ENCODE data around the gene KRT13. TPM values are rescaled to one million over a fixed set of nuclear protein-coding genes. Genes with fewer than 3 reads are reported as not detected.
A peak's percentile ranks its signal among the peaks of the same experiment; 100 is the strongest.

The KRT13 gene
- total RNA-seq, 2 experiments from 2014 or later = not detected

GRCh38 chr17:41500131-41500911 lies 5.1 kb downstream of the KRT13 start:
- Mint-ChIP-seq H3K4me3 (no peak overlapping the region), H3K4me1 (ENCODE audit: low read depth) (peaks cover 11% of the 10 kb centered on the region), H3K36me3 (ENCODE audit: low read depth) (no peaks in the 10 kb centered on the region), H3K27me3 (ENCODE audit: low read depth) (no peaks in the 10 kb centered on the region), H3K27ac (no peak overlapping the region), H3K9me3 (ENCODE audit: insufficient read depth) (no peaks in the 10 kb centered on the region)
- POLR2A ChIA-PET = no interaction called here
- no peak for DNase-seq
- no peak for ATAC-seq
- CTCF ChIA-PET = interaction anchor here (1.0 kb wide), 1 partner anchor 12 kb away, joined by 3 read pairs; no protein-coding TSS in a partner anchor

- DNase-seq (no peak), ATAC-seq (no peak)
- H3K4me1 Mint-ChIP-seq (ENCODE audit: low read depth) = peaks cover 11% of the 10 kb centered on the region
- no peak overlapping the region for H3K4me3 Mint-ChIP-seq
- H3K27me3 Mint-ChIP-seq (ENCODE audit: low read depth) = no peaks in the 10 kb centered on the region
- CTCF ChIA-PET = no interaction called here
- POLR2A ChIA-PET = no interaction called here
- H3K9me3 Mint-ChIP-seq (ENCODE audit: insufficient read depth) = no peaks in the 10 kb centered on the region
- no peak overlapping the region for H3K27ac Mint-ChIP-seq
- no peaks in the 10 kb centered on the region for H3K36me3 Mint-ChIP-seq (ENCODE audit: low read depth)
Measured at GRCh38 chr17:41499714-41500113, 5.7 kb downstream of the KRT13 start.

GRCh38 chr17:41498276-41498675 lies 7.1 kb downstream of the KRT13 start:
- DNase-seq (no peak), ATAC-seq (no peak)
- ChIA-PET CTCF (interaction anchor here (0.9 to 1.7 kb wide), 5 partner anchors 51 to 176 kb away, joined by 3 to 7 read pairs (median 3); no protein-coding TSS in a partner anchor), POLR2A (no interaction called here)
- no peak overlapping the region for H3K4me3 Mint-ChIP-seq
- H3K9me3 Mint-ChIP-seq (ENCODE audit: insufficient read depth) = no peaks in the 10 kb centered on the region
- H3K4me1 Mint-ChIP-seq (ENCODE audit: low read depth) = peaks cover 11% of the 10 kb centered on the region
- H3K36me3 Mint-ChIP-seq (ENCODE audit: low read depth) = no peaks in the 10 kb centered on the region
- no peak overlapping the region for H3K27ac Mint-ChIP-seq
- no peaks in the 10 kb centered on the region for H3K27me3 Mint-ChIP-seq (ENCODE audit: low read depth)

- Mint-ChIP-seq H3K36me3 (ENCODE audit: low read depth) (no peaks in the 10 kb centered on the region), H3K27me3 (ENCODE audit: low read depth) (no peaks in the 10 kb centered on the region), H3K4me3 (no peak overlapping the region), H3K27ac (peak overlapping the region; percentile 48), H3K4me1 (ENCODE audit: low read depth) (peaks cover 11% of the 10 kb centered on the region), H3K9me3 (ENCODE audit: insufficient read depth) (no peaks in the 10 kb centered on the region)
- ATAC-seq (peak; percentile 96), DNase-seq (peak; percentile 82)
- POLR2A ChIA-PET = no interaction called here
- CTCF ChIA-PET = interaction anchor here (0.8 to 1.7 kb wide), 5 partner anchors 52 to 587 kb away, joined by 3 to 7 read pairs (median 4); no protein-coding TSS in a partner anchor
Measured at GRCh38 chr17:41496803-41497484, 8.5 kb downstream of the KRT13 start.

GRCh38 chr17:41494524-41494923 lies 10.9 kb downstream of the KRT13 start:
- ChIA-PET CTCF (interaction anchor here (1.4 to 2.5 kb wide), 3 partner anchors 54 to 169 kb away, joined by 3 to 12 read pairs (median 9); no protein-coding TSS in a partner anchor), POLR2A (no interaction called here)
- Mint-ChIP-seq H3K36me3 (ENCODE audit: low read depth) (no peaks in the 10 kb centered on the region), H3K4me3 (no peak overlapping the region), H3K9me3 (ENCODE audit: insufficient read depth) (no peaks in the 10 kb centered on the region), H3K27ac (no peak overlapping the region), H3K27me3 (ENCODE audit: low read depth) (no peaks in the 10 kb centered on the region), H3K4me1 (ENCODE audit: low read depth) (peaks cover 13% of the 10 kb centered on the region)
- no peak for ATAC-seq
- DNase-seq = no peak

GRCh38 chr17:41492771-41493170 lies 12.6 kb downstream of the KRT13 start:
- CTCF ChIA-PET = interaction anchor here (1.2 kb wide), 1 partner anchor 170 kb away, joined by 5 read pairs; no protein-coding TSS in a partner anchor
- H3K27ac Mint-ChIP-seq = no peak overlapping the region

GRCh38 chr17:41492351-41492750 lies 13.1 kb downstream of the KRT13 start:
- Mint-ChIP-seq H3K27ac (no peak overlapping the region), H3K4me3 (no peak overlapping the region), H3K36me3 (ENCODE audit: low read depth) (no peaks in the 10 kb centered on the region), H3K4me1 (ENCODE audit: low read depth) (peaks cover 13% of the 10 kb centered on the region), H3K27me3 (ENCODE audit: low read depth) (no peaks in the 10 kb centered on the region), H3K9me3 (ENCODE audit: insufficient read depth) (no peaks in the 10 kb centered on the region)
- DNase-seq (no peak), ATAC-seq (no peak)
- CTCF ChIA-PET = interaction anchor here (1.1 to 1.2 kb wide), 2 partner anchors 156 to 171 kb away, joined by 3 to 5 read pairs; no protein-coding TSS in a partner anchor
- POLR2A ChIA-PET = no interaction called here

More at GRCh38 chr17:41492771-41493170, 12.6 kb downstream of the KRT13 start:
- DNase-seq = no peak
- Mint-ChIP-seq H3K27me3 (ENCODE audit: low read depth) (no peaks in the 10 kb centered on the region), H3K4me1 (ENCODE audit: low read depth) (peaks cover 13% of the 10 kb centered on the region), H3K4me3 (no peak overlapping the region), H3K36me3 (ENCODE audit: low read depth) (no peaks in the 10 kb centered on the region), H3K9me3 (ENCODE audit: insufficient read depth) (no peaks in the 10 kb centered on the region)
- no peak for ATAC-seq
- POLR2A ChIA-PET = no interaction called here

GRCh38 chr17:41491476-41491875 lies 13.9 kb downstream of the KRT13 start:
- Mint-ChIP-seq H3K27ac (no peak overlapping the region), H3K9me3 (ENCODE audit: insufficient read depth) (no peaks in the 10 kb centered on the region), H3K27me3 (ENCODE audit: low read depth) (no peaks in the 10 kb centered on the region), H3K4me3 (no peak overlapping the region), H3K4me1 (ENCODE audit: low read depth) (peaks cover 4% of the 10 kb centered on the region), H3K36me3 (ENCODE audit: low read depth) (no peaks in the 10 kb centered on the region)
- ChIA-PET CTCF (interaction anchor here (1.1 kb wide), 1 partner anchor 157 kb away, joined by 3 read pairs; no protein-coding TSS in a partner anchor), POLR2A (no interaction called here)
- no peak for DNase-seq
- ATAC-seq = no peak

GRCh38 chr17:41490000-41490990 lies 15.1 kb downstream of the KRT13 start:
- no peak overlapping the region for H3K4me3 Mint-ChIP-seq
- DNase-seq = no peak
- CTCF ChIA-PET = interaction anchor here (0.6 kb wide), 2 partner anchors 18 to 451 kb away, joined by 3 read pairs; no protein-coding TSS in a partner anchor
- POLR2A ChIA-PET = no interaction called here
- peaks cover 2% of the 10 kb centered on the region for H3K4me1 Mint-ChIP-seq (ENCODE audit: low read depth)
- no peak overlapping the region for H3K27ac Mint-ChIP-seq
- no peaks in the 10 kb centered on the region for H3K27me3 Mint-ChIP-seq (ENCODE audit: low read depth)
- no peaks in the 10 kb centered on the region for H3K36me3 Mint-ChIP-seq (ENCODE audit: low read depth)
- ATAC-seq = no peak
- no peaks in the 10 kb centered on the region for H3K9me3 Mint-ChIP-seq (ENCODE audit: insufficient read depth)

GRCh38 chr17:41489531-41489930 lies 15.9 kb downstream of the KRT13 start, which contains the start of gene KRT36:
Gene KRT36, minus strand, starts transcription at chr17:41489910. Its CDS starts 46 bp downstream, at chr17:41489864.
- CTCF ChIA-PET = interaction anchor here (1.8 kb wide), 1 partner anchor 173 kb away, joined by 7 read pairs; no protein-coding TSS in a partner anchor
- no peaks in the 10 kb centered on the region for H3K36me3 Mint-ChIP-seq (ENCODE audit: low read depth)
- no peak within 1 kb of the TSS for H3K27ac Mint-ChIP-seq
- POLR2A ChIA-PET = no interaction called here
- DNase-seq (no peak), ATAC-seq (no peak)
- H3K27me3 Mint-ChIP-seq (ENCODE audit: low read depth) = no peaks in the 10 kb centered on the region
- peaks cover 2% of the 10 kb centered on the region for H3K4me1 Mint-ChIP-seq (ENCODE audit: low read depth)
- no peaks in the 10 kb centered on the region for H3K9me3 Mint-ChIP-seq (ENCODE audit: insufficient read depth)
- no peak within 1 kb of the TSS for H3K4me3 Mint-ChIP-seq
